Activated B cell treated with CpG ODN at 0.5 μM for 24 hours (primary cell): Measurements from ENCODE around the gene ADH5. TPM values are rescaled to one million over a fixed set of nuclear protein-coding genes. Genes with fewer than 3 reads are reported as not detected.
"Not testable (repeated sequence)": the region's sequence is repeated elsewhere in the genome, so short reads cannot be mapped to it uniquely, and the experiment has no call there.

ENCODE experiments used
- ATAC-seq: fragments of 200-7000 bp; cut with Tn5 transposase; one replicate; pipeline ENCODE4 v1.10.0; 2021; ENCODE audit warnings: low read depth, mild to moderate bottlenecking, moderate library complexity
- CTCF ChIA-PET: fragments of 350-600 bp; sonication (Branson Sonifier 250); formaldehyde crosslinking; loops from one replicate; lab custom pipeline; 2021; ENCODE audit warnings: antibody characterized with exemption; lab: Charles Lee
- POLR2A ChIA-PET: fragments of 350-600 bp; sonication (Branson Sonifier 250); formaldehyde crosslinking; loops from one replicate; lab custom pipeline; 2021; ENCODE audit warnings: antibody characterized with exemption; lab: Charles Lee
- DNase-seq: peaks from one replicate; pipeline ENCODE4 v3.0.0; 2022
- H3K27ac Mint-ChIP-seq: one replicate; pipeline ENCODE4 v1.8.0; 2020; ENCODE audit warnings: mixed read lengths
- H3K27me3 Mint-ChIP-seq: one replicate; pipeline ENCODE4 v1.8.0; 2021; ENCODE audit warnings: mixed read lengths
- H3K36me3 Mint-ChIP-seq: one replicate; pipeline ENCODE4 v1.8.0; 2021; ENCODE audit warnings: low read depth, mixed read lengths
- H3K4me1 Mint-ChIP-seq: one replicate; pipeline ENCODE4 v1.8.0; 2021; ENCODE audit warnings: mixed read lengths
- H3K4me3 Mint-ChIP-seq: one replicate; pipeline ENCODE4 v1.8.0; 2020; ENCODE audit warnings: mild to moderate bottlenecking, mixed read lengths
- H3K9me3 Mint-ChIP-seq: one replicate; pipeline ENCODE4 v1.8.0; 2020; ENCODE audit warnings: mixed read lengths
- intact Hi-C: fragments of 100-400 bp; cut with micrococcal nuclease; formaldehyde crosslinking; loops from one replicate; pipeline ENCODE4 v1.15.1; 2024
- total RNA-seq: library from RNA; stranded (reverse); gene quantifications from 2 replicates; pipeline ENCODE4 v1.2.3, GENCODE V29; 2022
- TF ChIP-seq, protein P1 (sequence below): fragments of 200-600 bp; IDR thresholded peaks from one replicate; pipeline ENCODE4 v1.8.0; 2022; ENCODE audit warnings: antibody characterized with exemption, mild to moderate bottlenecking

The ADH5 gene
- total RNA-seq, 1 donor from 2014 or later, result 70.1 TPM

DNA sequence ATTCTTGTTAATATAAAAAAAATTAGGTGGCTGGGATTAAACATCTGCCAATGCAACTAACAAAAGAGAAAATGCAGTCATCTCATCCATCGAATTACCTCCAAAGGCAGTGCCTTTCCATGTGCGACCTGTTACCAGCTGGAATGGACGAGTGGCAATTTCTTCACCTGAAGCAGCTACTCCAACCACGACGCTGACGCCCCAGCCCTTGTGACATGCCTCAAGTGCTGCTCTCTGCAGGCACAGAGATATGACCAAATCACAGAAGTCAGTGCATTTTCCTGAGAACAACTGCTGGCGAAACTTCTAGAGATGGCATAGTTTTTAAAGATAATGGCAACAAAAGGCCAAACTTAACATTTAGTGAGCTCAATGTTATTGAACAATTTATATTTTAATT is 13.8 kb downstream of the ADH5 start:
- CTCF ChIA-PET, result no interaction called here
- no peak for ATAC-seq
- Mint-ChIP-seq H3K36me3 (peaks cover 76% of the 10 kb centered on the region), H3K9me3 (no peaks in the 10 kb centered on the region), H3K4me3 (no peak overlapping the region), H3K27ac (no peak overlapping the region), H3K4me1 (no peaks in the 10 kb centered on the region), H3K27me3 (no peaks in the 10 kb centered on the region)
- DNase-seq, result no peak
- intact Hi-C loops, result no loop called here
- TF ChIP-seq, protein P1, sequence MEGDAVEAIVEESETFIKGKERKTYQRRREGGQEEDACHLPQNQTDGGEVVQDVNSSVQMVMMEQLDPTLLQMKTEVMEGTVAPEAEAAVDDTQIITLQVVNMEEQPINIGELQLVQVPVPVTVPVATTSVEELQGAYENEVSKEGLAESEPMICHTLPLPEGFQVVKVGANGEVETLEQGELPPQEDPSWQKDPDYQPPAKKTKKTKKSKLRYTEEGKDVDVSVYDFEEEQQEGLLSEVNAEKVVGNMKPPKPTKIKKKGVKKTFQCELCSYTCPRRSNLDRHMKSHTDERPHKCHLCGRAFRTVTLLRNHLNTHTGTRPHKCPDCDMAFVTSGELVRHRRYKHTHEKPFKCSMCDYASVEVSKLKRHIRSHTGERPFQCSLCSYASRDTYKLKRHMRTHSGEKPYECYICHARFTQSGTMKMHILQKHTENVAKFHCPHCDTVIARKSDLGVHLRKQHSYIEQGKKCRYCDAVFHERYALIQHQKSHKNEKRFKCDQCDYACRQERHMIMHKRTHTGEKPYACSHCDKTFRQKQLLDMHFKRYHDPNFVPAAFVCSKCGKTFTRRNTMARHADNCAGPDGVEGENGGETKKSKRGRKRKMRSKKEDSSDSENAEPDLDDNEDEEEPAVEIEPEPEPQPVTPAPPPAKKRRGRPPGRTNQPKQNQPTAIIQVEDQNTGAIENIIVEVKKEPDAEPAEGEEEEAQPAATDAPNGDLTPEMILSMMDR, result no peak
- POLR2A ChIA-PET, result interaction anchor here (0.6 to 1.2 kb wide), 2 partner anchors 14 to 489 kb away, joined by 3 to 5 read pairs; partner anchors contain the start of genes ADH5 and TRMT10A

DNA sequence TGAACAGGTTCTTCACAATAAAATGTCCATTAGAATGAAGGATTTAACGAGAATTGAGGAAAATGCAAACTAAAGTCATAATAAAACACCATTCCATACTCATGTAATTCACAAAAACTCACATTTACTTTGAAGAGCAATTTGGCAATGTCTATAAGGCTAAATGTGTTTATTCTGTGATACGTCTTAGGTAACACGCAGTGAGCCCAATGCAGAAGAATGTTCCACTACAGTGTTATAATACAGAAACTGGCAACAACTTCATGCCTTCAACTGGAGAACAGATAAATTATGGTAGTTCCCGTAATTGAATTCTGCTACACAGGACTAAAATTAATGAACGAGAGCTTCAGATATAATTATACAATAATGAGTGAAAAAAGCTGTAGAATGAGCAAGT is 17.4 kb downstream of the ADH5 start:
- Mint-ChIP-seq H3K27ac (no peak overlapping the region), H3K36me3 (peaks cover 64% of the 10 kb centered on the region), H3K4me3 (no peak overlapping the region), H3K9me3 (no peaks in the 10 kb centered on the region), H3K4me1 (no peaks in the 10 kb centered on the region), H3K27me3 (no peaks in the 10 kb centered on the region)
- no peak for DNase-seq
- intact Hi-C loops, result no loop called here
- no peak for ATAC-seq
- TF ChIP-seq, protein P1, result no peak
- ChIA-PET POLR2A (no interaction called here), CTCF (no interaction called here)

DNA sequence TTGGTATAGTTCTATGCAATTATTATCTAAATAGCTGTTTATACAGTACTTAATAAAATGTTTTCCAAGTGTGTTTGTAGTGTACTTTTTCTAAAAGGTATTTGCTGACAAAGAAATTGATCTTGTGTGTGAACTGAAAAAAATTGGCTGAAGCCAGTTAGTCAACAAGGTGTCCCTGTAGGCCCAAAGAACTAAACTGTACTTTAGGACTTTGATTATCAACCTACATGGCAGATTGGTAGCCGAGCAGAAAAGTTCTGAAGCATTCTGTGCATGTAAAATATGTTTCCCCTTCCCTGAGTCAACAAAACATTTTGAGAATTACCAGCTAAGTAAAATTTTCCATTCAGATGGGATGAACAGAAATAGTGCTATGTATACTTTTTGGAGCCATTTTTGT is 21.0 kb downstream of the ADH5 start:
- Mint-ChIP-seq H3K27me3 (no peaks in the 10 kb centered on the region), H3K27ac (no peak overlapping the region), H3K36me3 (peaks cover 53% of the 10 kb centered on the region), H3K4me1 (no peaks in the 10 kb centered on the region), H3K9me3 (no peaks in the 10 kb centered on the region), H3K4me3 (no peak overlapping the region)
- DNase-seq (no peak), ATAC-seq (no peak)
- intact Hi-C loops, result no loop called here
- TF ChIP-seq, protein P1, result no peak
- ChIA-PET CTCF (interaction anchor here (1.4 kb wide), 1 partner anchor 11 kb away, joined by 7 read pairs; no protein-coding TSS in a partner anchor), POLR2A (no interaction called here)

DNA sequence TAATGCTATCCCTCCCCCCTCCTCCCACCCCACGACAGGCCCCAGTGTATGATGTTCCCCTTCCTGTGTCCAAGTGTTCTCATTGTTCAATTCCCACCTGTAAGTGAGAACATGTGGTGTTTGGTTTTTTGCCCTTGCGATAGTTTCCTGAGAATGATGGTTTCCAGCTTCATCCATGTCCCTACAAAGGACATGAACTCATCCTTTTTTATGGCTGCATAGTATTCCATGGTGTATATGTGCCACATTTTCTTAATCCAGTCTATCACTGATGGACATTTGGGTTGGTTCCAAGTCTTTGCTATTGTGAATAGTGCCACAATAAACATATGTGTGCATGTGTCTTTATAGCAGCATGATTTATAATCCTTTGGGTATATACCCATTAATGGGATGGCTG is 23.1 kb downstream of the ADH5 start:
- H3K9me3 Mint-ChIP-seq, H3K4me3 Mint-ChIP-seq, H3K4me1 Mint-ChIP-seq, ATAC-seq, DNase-seq, H3K27me3 Mint-ChIP-seq, intact Hi-C loops, H3K27ac Mint-ChIP-seq: not testable (repeated sequence)
- ChIA-PET POLR2A (interaction anchor here (0.6 kb wide), 1 partner anchor 553 kb away, joined by 3 read pairs; no protein-coding TSS in a partner anchor), CTCF (interaction anchor here (1.0 to 1.3 kb wide), 2 partner anchors 9 kb away, joined by 3 to 4 read pairs; no protein-coding TSS in a partner anchor)
- peaks cover 54% of the 10 kb centered on the region for H3K36me3 Mint-ChIP-seq

DNA sequence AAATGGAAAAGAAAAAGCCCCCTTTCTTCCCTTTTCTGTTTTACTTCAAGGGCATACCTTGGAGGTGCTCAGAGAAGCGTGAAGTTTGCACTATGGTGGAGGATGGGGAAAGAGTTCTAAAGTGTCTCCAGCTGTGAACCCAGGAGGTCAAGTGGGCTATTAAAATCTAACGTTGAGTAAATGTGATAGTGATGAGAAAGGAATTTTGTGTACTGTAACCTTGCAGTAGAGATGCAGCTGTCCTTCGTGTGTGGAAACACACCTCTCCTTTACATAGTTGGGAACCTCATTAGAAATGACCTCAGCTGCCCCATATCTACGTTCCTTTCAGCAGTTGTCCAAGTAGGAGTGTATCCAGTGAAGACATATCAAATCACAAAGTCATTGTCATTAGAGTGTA is 26.5 kb downstream of the ADH5 start:
- DNase-seq, result no peak
- intact Hi-C loops, result no loop called here
- CTCF ChIA-PET, result no interaction called here
- Mint-ChIP-seq H3K4me1 (no peaks in the 10 kb centered on the region), H3K27me3 (no peaks in the 10 kb centered on the region), H3K36me3 (peaks cover 66% of the 10 kb centered on the region), H3K9me3 (no peaks in the 10 kb centered on the region), H3K27ac (no peak overlapping the region), H3K4me3 (no peak overlapping the region)
- TF ChIP-seq, protein P1, result no peak
- no peak for ATAC-seq
- POLR2A ChIA-PET, result interaction anchor here (0.9 kb wide), 1 partner anchor 27 kb away, joined by 3 read pairs; no protein-coding TSS in a partner anchor
